Naive thymus-derived CD8-positive, alpha-beta T cell (primary cell): ENCODE results near the gene PPP3CA. TPM values are rescaled to one million over a fixed set of nuclear protein-coding genes. Genes with fewer than 3 reads are reported as not detected.

ENCODE experiments used
- ATAC-seq, 2 donors: fragments of 150-1000 bp; cut with Tn5 transposase in 1 of 2; sonication (Bioruptor Pico), chemical (Tn5 transposase) in 1 of 2; 1 replicate in 1 of 2; 2 replicates in 1 of 2; pipeline ENCODE4 v1.10.0; 2021; ENCODE audit warnings: mild to moderate bottlenecking in 2 of 2, moderate library complexity in 2 of 2
- POLR2A ChIA-PET: fragments of 350-600 bp; sonication (Branson Sonifier 250); formaldehyde crosslinking; loops from one replicate; lab custom pipeline; 2021; ENCODE audit warnings: antibody characterized with exemption; lab: Charles Lee
- DNase-seq, 10 donors: peaks; one replicate each; pipeline versions ENCODE4 v3.0.0 to v3.0.0-alpha.2; 2020 to 2022
- H3K27ac Mint-ChIP-seq, 10 donors: one replicate each; pipeline ENCODE4 v1.8.0; 2020 to 2022; ENCODE audit warnings: mild to moderate bottlenecking in 10 of 10, mixed read lengths in 10 of 10, moderate library complexity in 4 of 10, inconsistent platforms in 1 of 10
- H3K27me3 Mint-ChIP-seq, 5 donors: one replicate each; pipeline ENCODE4 v1.8.0; 2021 to 2022; ENCODE audit warnings: mixed read lengths in 5 of 5
- H3K36me3 Mint-ChIP-seq, 3 donors: one replicate each; pipeline ENCODE4 v1.8.0; 2020 to 2022; ENCODE audit warnings: mixed read lengths in 3 of 3, mild to moderate bottlenecking in 2 of 3, inconsistent platforms in 1 of 3
- H3K4me1 Mint-ChIP-seq, 4 donors: one replicate each; pipeline ENCODE4 v1.8.0; 2021 to 2022; ENCODE audit warnings: mixed read lengths in 4 of 4
- H3K4me3 Mint-ChIP-seq, 10 donors: one replicate each; pipeline ENCODE4 v1.8.0; 2020 to 2022; ENCODE audit warnings: mild to moderate bottlenecking in 10 of 10, mixed read lengths in 10 of 10, moderate library complexity in 6 of 10, inconsistent platforms in 1 of 10
- H3K9me3 Mint-ChIP-seq, 9 donors: one replicate each; pipeline ENCODE4 v1.8.0; 2020 to 2022; ENCODE audit warnings: mixed read lengths in 9 of 9, mild to moderate bottlenecking in 3 of 9, inconsistent platforms in 1 of 9, moderate library complexity in 1 of 9
- polyA plus RNA-seq, 3 donors: library from polyadenylated mRNA; unstranded; fragments of 300-500 nt; fragmentation: Illumina TruSeq; gene quantifications; one replicate each; pipeline ENCODE4 v1.2.3, GENCODE V29; 2021
- total RNA-seq, 8 experiments: library from RNA in 2 of 8; stranded (reverse) in 2 of 8; gene quantifications; one replicate each; pipeline ENCODE4 v1.2.3 and lab custom pipeline; 2021 to 2026

Gene PPP3CA
- total RNA-seq (10 to 100 TPM; 22.8 to 23.7 TPM), polyA plus RNA-seq (1 to 10 TPM; 2.8 to 7.4 (median 6.1) TPM), total RNA-seq (lab: John Stamatoyannopoulos, UW) (23.5 to 65.9 (median 32.5) reads per million in 6 experiments)

GRCh38 chr4:101347267-101347556 lies at the start of gene PPP3CA:
Gene PPP3CA (minus strand): TSS chr4:101347526.
- Mint-ChIP-seq H3K27me3 (peaks cover 6 to 21% (median 8%) of the 10 kb centered on the region in 5 donors), H3K4me1 (peaks cover 14 to 44% (median 35%) of the 10 kb centered on the region in 4 donors), H3K4me3 (peak within 1 kb of the TSS; percentile 94 to 99 (median 97)), H3K27ac (peak within 1 kb of the TSS; percentile 87 to 97 (median 95)), H3K9me3 (no peaks in the 10 kb centered on the region), H3K36me3 (no peaks in the 10 kb centered on the region)
- ATAC-seq = peak in 1 of 2 donors; percentile 44
- DNase-seq = no peak
- POLR2A ChIA-PET = interaction anchor here (0.6 to 2.7 kb wide), 7 partner anchors 9 to 1480 kb away, joined by 3 to 17 read pairs (median 4); partner anchors contain the start of gene UBE2D3

DNA sequence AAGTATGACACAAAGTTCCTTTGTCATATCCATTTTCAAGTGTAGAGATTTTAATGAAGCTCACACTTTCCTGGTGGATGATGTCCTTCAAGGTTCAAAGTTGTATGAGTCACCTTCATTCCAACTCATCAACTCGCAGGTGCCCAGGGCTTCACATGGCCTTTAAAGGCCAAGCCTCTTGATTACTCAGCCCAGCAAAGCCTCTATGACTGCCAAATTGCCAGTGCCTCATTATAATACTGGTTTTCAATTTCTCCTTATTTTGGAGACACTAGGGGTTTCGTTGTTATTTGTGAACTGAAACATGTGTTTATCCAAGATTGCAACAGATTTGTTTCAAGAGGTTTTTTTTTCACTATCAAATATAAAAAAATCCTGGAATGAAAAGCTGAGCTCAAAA lies 45.9 kb upstream of the PPP3CA start:
- H3K4me1 Mint-ChIP-seq = no peaks in the 10 kb centered on the region
- POLR2A ChIA-PET = no interaction called here
- H3K36me3 Mint-ChIP-seq = peaks cover 0 to 7% (median 6%) of the 10 kb centered on the region in 3 donors
- no peak overlapping the region for H3K27ac Mint-ChIP-seq
- H3K9me3 Mint-ChIP-seq = peaks cover 0 to 15% (median 5%) of the 10 kb centered on the region in 9 donors
- H3K4me3 Mint-ChIP-seq = no peak overlapping the region
- ATAC-seq = no peak
- H3K27me3 Mint-ChIP-seq = peaks cover 9 to 30% (median 11%) of the 10 kb centered on the region in 5 donors
- no peak for DNase-seq

DNA sequence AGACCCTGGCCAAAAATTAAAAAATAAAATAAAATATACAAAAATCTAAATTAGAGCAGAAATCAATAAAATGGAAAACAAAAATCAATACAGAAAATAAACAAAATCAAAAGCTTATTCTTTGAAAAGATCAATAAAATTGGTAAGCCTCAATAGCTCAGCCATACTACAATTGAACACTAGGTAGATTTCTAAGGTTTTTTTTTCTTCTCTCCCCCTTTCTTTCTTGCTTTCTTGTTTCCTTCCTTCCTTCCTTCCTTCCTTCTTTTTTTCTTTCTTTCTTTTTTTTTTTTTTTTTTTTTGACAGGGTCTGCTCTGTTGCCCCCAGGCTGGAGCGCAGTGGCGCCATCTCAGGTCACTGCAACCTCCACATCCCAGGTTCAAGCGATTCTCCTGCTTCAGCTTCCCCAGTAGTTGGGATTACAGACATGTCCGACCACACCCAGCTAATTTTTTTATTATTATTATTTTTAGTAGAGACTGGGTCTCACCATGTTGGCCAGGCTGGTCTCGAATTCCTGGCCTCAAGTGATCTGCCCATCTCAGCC lies 23.4 kb upstream of the PPP3CA start:
- no peak for ATAC-seq
- Mint-ChIP-seq H3K4me1 (no peaks in the 10 kb centered on the region), H3K27me3 (peaks cover 3 to 60% (median 11%) of the 10 kb centered on the region in 5 donors), H3K4me3 (no peak overlapping the region), H3K27ac (no peak overlapping the region), H3K9me3 (peaks cover 0 to 14% (median 4%) of the 10 kb centered on the region in 9 donors), H3K36me3 (peaks cover 0 to 10% (median 0%) of the 10 kb centered on the region in 3 donors)
- DNase-seq = no peak
- POLR2A ChIA-PET = interaction anchor here (0.7 kb wide), 1 partner anchor 48 kb away, joined by 3 read pairs; no protein-coding TSS in a partner anchor

GRCh38 chr4:101367201-101367600 lies 19.9 kb upstream of the PPP3CA start:
- no peak for DNase-seq
- H3K27ac Mint-ChIP-seq = no peak overlapping the region
- no peak for ATAC-seq

GRCh38 chr4:101366331-101366730 lies 19.0 kb upstream of the PPP3CA start:
- Mint-ChIP-seq H3K4me3 (no peak overlapping the region), H3K36me3 (peaks cover 0 to 13% (median 5%) of the 10 kb centered on the region in 3 donors), H3K4me1 (no peaks in the 10 kb centered on the region), H3K27me3 (peaks cover 4 to 45% (median 13%) of the 10 kb centered on the region in 5 donors), H3K9me3 (peaks cover 0 to 17% (median 11%) of the 10 kb centered on the region in 9 donors), H3K27ac (no peak overlapping the region)
- DNase-seq = no peak
- POLR2A ChIA-PET = interaction anchor here (1.3 kb wide), 1 partner anchor 18 kb away, joined by 4 read pairs; the partner anchor contains the start of gene PPP3CA
- ATAC-seq = no peak

More at GRCh38 chr4:101367201-101367600, 19.9 kb upstream of the PPP3CA start:
- H3K36me3 Mint-ChIP-seq = peaks cover 0 to 13% (median 5%) of the 10 kb centered on the region in 3 donors
- POLR2A ChIA-PET = no interaction called here
- H3K4me1 Mint-ChIP-seq = no peaks in the 10 kb centered on the region
- peaks cover 0 to 20% (median 11%) of the 10 kb centered on the region in 9 donors for H3K9me3 Mint-ChIP-seq
- no peak overlapping the region for H3K4me3 Mint-ChIP-seq
- peaks cover 4 to 53% (median 15%) of the 10 kb centered on the region in 5 donors for H3K27me3 Mint-ChIP-seq

DNA sequence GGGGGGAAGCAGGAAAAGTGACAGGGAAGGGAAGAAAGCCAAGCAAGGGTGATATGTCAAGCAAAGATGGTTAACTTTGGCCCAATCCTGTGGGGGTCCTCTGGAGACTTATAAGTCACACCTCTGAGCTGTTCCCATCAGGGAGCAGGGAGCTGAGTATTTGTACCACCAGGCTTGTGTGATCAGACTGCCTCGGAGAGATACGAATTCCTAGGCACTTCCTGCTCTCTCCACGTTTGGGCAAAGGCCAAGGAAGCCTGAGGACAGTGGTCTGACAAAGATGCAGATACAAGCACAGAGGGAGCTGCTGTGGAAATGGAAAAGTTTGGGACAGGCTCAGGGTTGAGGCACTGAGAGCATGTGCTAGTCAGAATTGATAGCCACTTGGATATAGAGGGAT lies 10.4 kb upstream of the PPP3CA start:
- POLR2A ChIA-PET = no interaction called here
- DNase-seq (no peak), ATAC-seq (no peak)
- Mint-ChIP-seq H3K4me3 (no peak overlapping the region), H3K27ac (peak overlapping the region in 1 of 10 donors; percentile 25), H3K27me3 (peaks cover 8 to 31% (median 13%) of the 10 kb centered on the region in 5 donors), H3K36me3 (no peaks in the 10 kb centered on the region), H3K9me3 (peaks cover 0 to 4% (median 0%) of the 10 kb centered on the region in 9 donors), H3K4me1 (peaks cover 0 to 16% (median 0%) of the 10 kb centered on the region in 4 donors)

DNA sequence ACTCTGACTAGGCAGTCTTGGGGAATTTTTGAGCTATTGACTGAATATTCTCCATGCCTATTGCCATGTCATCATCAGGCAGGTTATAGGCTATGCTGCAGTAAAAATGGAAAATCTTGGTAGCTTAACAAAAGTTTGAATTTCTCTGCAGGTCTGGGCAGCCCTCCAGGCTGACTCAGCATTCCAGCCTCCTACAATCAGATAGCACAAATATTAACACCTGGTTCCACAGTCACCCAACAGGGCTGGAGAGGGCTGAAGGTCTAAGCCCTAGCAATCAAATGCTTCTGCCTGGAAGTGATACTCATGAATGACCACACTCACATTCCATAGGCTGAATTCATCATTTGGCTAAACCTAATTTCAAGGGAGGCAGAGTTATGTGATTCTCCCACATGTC lies 9.6 kb upstream of the PPP3CA start:
- Mint-ChIP-seq H3K27me3 (peaks cover 8 to 30% (median 13%) of the 10 kb centered on the region in 5 donors), H3K4me3 (no peak overlapping the region), H3K9me3 (peaks cover 0 to 4% (median 0%) of the 10 kb centered on the region in 9 donors), H3K4me1 (peaks cover 0 to 16% (median 0%) of the 10 kb centered on the region in 4 donors), H3K27ac (no peak overlapping the region), H3K36me3 (no peaks in the 10 kb centered on the region)
- POLR2A ChIA-PET = no interaction called here
- DNase-seq (no peak), ATAC-seq (no peak)

DNA sequence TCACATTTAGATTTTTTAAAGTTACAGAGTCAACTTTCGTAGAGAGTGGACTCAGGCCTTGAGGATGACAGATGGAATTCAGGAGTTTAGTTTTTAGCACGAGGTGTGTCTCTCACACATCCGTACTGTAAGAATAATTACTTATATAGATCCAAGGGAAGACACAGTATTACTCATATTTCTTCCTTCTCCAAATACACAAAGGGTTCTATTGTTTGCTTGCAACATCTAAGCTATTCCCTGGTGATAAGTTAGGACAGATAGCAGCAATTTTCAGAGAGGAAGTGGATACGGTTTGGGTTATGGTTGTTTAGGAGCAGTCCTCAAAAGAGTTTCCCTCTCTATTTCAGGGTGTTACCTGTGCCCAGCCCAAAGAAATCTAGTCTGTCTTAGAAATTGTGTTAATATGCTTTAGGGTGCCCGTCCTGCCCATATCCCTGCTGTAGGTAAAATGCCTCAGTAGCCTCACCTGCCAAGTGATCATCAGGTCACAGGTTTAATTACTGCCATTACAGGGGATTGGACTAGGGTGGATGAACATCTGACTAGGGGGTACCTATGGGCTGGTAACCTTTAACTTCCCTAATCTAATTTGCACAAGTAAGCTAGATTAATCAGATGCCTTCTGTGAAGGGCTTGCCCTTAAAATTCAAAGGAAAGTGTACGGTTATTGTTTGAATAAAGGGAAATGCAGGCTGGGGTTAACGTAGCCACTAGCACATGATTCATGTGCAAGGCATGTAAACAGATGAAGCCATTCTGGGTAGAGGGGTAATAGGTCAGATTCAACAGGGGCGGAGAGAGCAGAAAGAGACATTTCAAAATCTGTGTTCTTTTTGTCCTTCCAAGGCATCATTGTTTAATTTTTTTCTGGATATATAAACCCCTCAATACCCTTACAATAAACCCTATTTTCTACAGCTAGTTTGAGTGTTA lies 8.7 kb upstream of the PPP3CA start:
- no peaks in the 10 kb centered on the region for H3K36me3 Mint-ChIP-seq

GRCh38 chr4:101355246-101355645 lies 7.9 kb upstream of the PPP3CA start:
- Mint-ChIP-seq H3K9me3 (no peaks in the 10 kb centered on the region), H3K36me3 (no peaks in the 10 kb centered on the region), H3K4me1 (peaks cover 0 to 16% (median 0%) of the 10 kb centered on the region in 4 donors), H3K27ac (no peak overlapping the region), H3K4me3 (no peak overlapping the region), H3K27me3 (peaks cover 11 to 35% (median 16%) of the 10 kb centered on the region in 5 donors)
- no peak for ATAC-seq
- POLR2A ChIA-PET = no interaction called here
- no peak for DNase-seq

More for the DNA sequence above, 8.7 kb upstream of the PPP3CA start:
- peaks cover 0 to 16% (median 0%) of the 10 kb centered on the region in 4 donors for H3K4me1 Mint-ChIP-seq
- no peak overlapping the region for H3K4me3 Mint-ChIP-seq
- peaks cover 8 to 30% (median 13%) of the 10 kb centered on the region in 5 donors for H3K27me3 Mint-ChIP-seq
- no peak for DNase-seq
- no peak overlapping the region for H3K27ac Mint-ChIP-seq
- no peak for ATAC-seq
- peaks cover 0 to 4% (median 0%) of the 10 kb centered on the region in 9 donors for H3K9me3 Mint-ChIP-seq
- POLR2A ChIA-PET = no interaction called here

DNA sequence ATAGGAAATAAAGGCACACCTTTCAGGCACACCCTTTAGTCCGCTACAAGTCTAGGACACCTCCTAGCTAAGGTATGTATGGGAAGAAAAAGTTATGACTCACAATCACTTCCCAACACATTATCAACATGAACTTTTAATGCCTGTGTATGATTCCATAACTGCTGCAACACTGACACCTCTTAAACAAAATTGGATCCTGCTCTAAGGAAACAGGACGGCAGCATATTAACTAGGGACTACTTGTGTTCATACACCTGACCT lies 2.4 kb upstream of the PPP3CA start:
- POLR2A ChIA-PET = no interaction called here
- peaks cover 10 to 36% (median 15%) of the 10 kb centered on the region in 5 donors for H3K27me3 Mint-ChIP-seq
- peaks cover 9 to 26% (median 23%) of the 10 kb centered on the region in 4 donors for H3K4me1 Mint-ChIP-seq
- ATAC-seq (no peak), DNase-seq (no peak)
- no peaks in the 10 kb centered on the region for H3K9me3 Mint-ChIP-seq
- H3K27ac Mint-ChIP-seq = no peak overlapping the region
- peak overlapping the region in 2 of 10 donors; percentile 53 to 95 for H3K4me3 Mint-ChIP-seq
- no peaks in the 10 kb centered on the region for H3K36me3 Mint-ChIP-seq

DNA sequence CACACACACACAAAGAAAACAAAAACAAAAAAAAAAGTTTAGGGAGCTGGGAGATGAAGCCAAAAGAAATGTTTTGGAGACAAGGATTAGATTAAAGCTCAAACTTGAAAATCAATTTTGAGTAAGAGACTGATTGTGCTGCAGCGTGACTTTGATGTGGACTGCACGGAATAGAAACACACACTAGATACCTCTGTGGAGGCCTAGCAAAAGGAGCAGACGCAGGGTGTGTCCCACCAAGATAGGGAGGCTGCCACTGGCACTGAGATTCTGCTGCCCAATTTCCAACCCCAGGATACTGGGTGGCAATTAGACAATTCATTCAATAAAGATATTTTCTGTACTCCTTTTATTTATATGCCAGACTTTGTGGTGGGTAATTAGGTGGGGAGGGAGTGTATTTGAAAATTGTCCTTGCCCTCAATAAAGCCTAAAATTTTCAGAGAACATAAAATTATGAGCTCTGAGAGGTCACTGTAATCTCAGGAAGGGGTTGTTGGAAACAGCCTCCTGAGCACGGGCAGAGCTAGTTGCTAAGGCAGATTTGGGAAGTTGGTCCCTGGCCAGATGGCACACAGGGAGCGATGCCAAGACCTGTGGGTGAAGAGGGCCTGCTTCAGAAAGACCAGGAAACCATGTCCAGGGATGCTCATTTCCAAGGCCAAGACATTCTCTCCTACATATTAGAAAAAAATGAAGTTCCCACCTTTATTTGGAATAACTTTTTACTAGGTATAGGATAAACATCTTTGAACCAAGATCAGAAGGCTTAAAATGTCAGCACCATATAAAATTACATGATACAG lies 1.9 kb upstream of the PPP3CA start:
- Mint-ChIP-seq H3K36me3 (no peaks in the 10 kb centered on the region), H3K4me1 (peaks cover 9 to 28% (median 27%) of the 10 kb centered on the region in 4 donors), H3K27ac (peak overlapping the region in 3 of 10 donors; percentile 13 to 48 (median 25)), H3K27me3 (peaks cover 8 to 31% (median 10%) of the 10 kb centered on the region in 5 donors), H3K9me3 (no peaks in the 10 kb centered on the region), H3K4me3 (peak overlapping the region; percentile 94 to 99 (median 97))
- DNase-seq (no peak), ATAC-seq (no peak)
- POLR2A ChIA-PET = no interaction called here

GRCh38 chr4:101348367-101348827 lies 1.1 kb upstream of the PPP3CA start:
- H3K27ac Mint-ChIP-seq = peak overlapping the region; percentile 87 to 97 (median 94)
- POLR2A ChIA-PET = interaction anchor here (1.0 to 2.7 kb wide), 5 partner anchors 11 to 1242 kb away, joined by 3 to 17 read pairs (median 4); no protein-coding TSS in a partner anchor
- peaks cover 6 to 23% (median 8%) of the 10 kb centered on the region in 5 donors for H3K27me3 Mint-ChIP-seq
- no peak for DNase-seq
- peaks cover 11 to 32% (median 29%) of the 10 kb centered on the region in 4 donors for H3K4me1 Mint-ChIP-seq
- no peaks in the 10 kb centered on the region for H3K9me3 Mint-ChIP-seq
- peak overlapping the region; percentile 94 to 99 (median 97) for H3K4me3 Mint-ChIP-seq
- no peaks in the 10 kb centered on the region for H3K36me3 Mint-ChIP-seq
- ATAC-seq = no peak
